ENCODE data around the gene OTX1. TPM values are rescaled to one million over a fixed set of nuclear protein-coding genes. Genes with fewer than 3 reads are reported as not detected.

The OTX1 gene
- total and polyA plus RNA-seq, 5 donors: not detected

- Histone ChIP-seq H3K27me3 (ENCODE audit: control insufficient read depth, insufficient read depth) (no peaks in the 10 kb centered on the region), H3K27ac (ENCODE audit: low read length) (no peak overlapping the region), H3K4me1 (ENCODE audit: control insufficient read depth, insufficient read depth, low read length) (no peaks in the 10 kb centered on the region), H3K4me3 (ENCODE audit: low read length) (no peak overlapping the region), H3K9me3 (ENCODE audit: control insufficient read depth, low read length) (no peaks in the 10 kb centered on the region)
- intact Hi-C loops (cut with DNase I): no loop called here
- 1% methylated on average over 1 of the region's 1 CpG for WGBS
- no peak for ATAC-seq
- DNase-seq: no peak
Measured at GRCh38 chr2:63092857-63093256, 42.2 kb downstream of the OTX1 start.

GRCh38 chr2:63093502-63093901 lies 42.9 kb downstream of the OTX1 start:
- Histone ChIP-seq H3K4me3 (ENCODE audit: low read length) (no peak overlapping the region), H3K27ac (ENCODE audit: low read length) (no peak overlapping the region), H3K27me3 (ENCODE audit: control insufficient read depth, insufficient read depth) (no peaks in the 10 kb centered on the region), H3K4me1 (ENCODE audit: control insufficient read depth, insufficient read depth, low read length) (no peaks in the 10 kb centered on the region), H3K9me3 (ENCODE audit: control insufficient read depth, low read length) (no peaks in the 10 kb centered on the region)
- DNase-seq (no peak), ATAC-seq (no peak)
- 76% methylated on average over 1 of the region's 1 CpG for WGBS
- intact Hi-C loops (cut with DNase I): no loop called here

- no peak for ATAC-seq
- H3K4me3 ChIP-seq (ENCODE audit: low read length): no peak overlapping the region
- H3K27me3 ChIP-seq (ENCODE audit: control insufficient read depth, insufficient read depth): no peaks in the 10 kb centered on the region
- DNase-seq: no peak
- 47% methylated on average over 1 of the region's 1 CpG for WGBS
- intact Hi-C loops (cut with DNase I): no loop called here
- no peak overlapping the region for H3K27ac ChIP-seq (ENCODE audit: low read length)
- no peaks in the 10 kb centered on the region for H3K9me3 ChIP-seq (ENCODE audit: control insufficient read depth, low read length)
- no peaks in the 10 kb centered on the region for H3K4me1 ChIP-seq (ENCODE audit: control insufficient read depth, insufficient read depth, low read length)
Measured at GRCh38 chr2:63096491-63096890, 45.9 kb downstream of the OTX1 start.

DNA sequence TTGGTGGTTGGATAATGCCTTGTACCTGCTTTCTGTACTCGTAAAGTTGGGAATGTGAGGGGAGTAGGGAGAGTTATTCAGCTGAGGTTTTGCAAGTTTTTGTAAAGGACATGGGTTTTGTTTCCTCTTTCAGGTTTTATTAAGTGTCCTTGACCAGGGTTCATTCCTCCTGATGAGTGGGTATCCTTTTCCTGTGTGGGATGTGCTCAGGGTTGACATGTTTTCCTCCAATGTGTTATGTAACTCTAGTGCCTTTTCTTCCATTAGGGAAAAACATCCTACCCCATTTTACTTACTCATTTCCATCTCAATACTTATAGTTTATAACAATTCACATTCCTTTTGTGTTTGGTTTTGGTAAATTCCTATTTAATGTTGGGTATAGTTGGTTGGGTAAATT lies 48.4 kb downstream of the OTX1 start:
- DNase-seq: no peak
- no peak for ATAC-seq
- H3K27ac ChIP-seq (ENCODE audit: low read length): no peak overlapping the region
- H3K9me3 ChIP-seq (ENCODE audit: control insufficient read depth, low read length): no peaks in the 10 kb centered on the region
- no peak overlapping the region for H3K4me3 ChIP-seq (ENCODE audit: low read length)
- H3K4me1 ChIP-seq (ENCODE audit: control insufficient read depth, insufficient read depth, low read length): no peaks in the 10 kb centered on the region
- H3K27me3 ChIP-seq (ENCODE audit: control insufficient read depth, insufficient read depth): no peaks in the 10 kb centered on the region
- intact Hi-C loops (cut with DNase I): no loop called here
- 81% methylated on average over 1 of the region's 1 CpG for WGBS

GRCh38 chr2:63101954-63102353 lies 51.3 kb downstream of the OTX1 start:
- DNase-seq: no peak
- Histone ChIP-seq H3K4me3 (ENCODE audit: low read length) (no peak overlapping the region), H3K27me3 (ENCODE audit: control insufficient read depth, insufficient read depth) (no peaks in the 10 kb centered on the region), H3K27ac (ENCODE audit: low read length) (no peak overlapping the region), H3K9me3 (ENCODE audit: control insufficient read depth, low read length) (peaks cover 3% of the 10 kb centered on the region), H3K4me1 (ENCODE audit: control insufficient read depth, insufficient read depth, low read length) (no peaks in the 10 kb centered on the region)
- intact Hi-C loops (cut with DNase I): no loop called here
- ATAC-seq: no peak
- 80% methylated on average over 2 of the region's 2 CpGs for whole genome bisulfite sequencing

GRCh38 chr2:63104482-63104881 lies 53.9 kb downstream of the OTX1 start:
- DNase-seq: no peak
- ATAC-seq: no peak
- Histone ChIP-seq H3K27me3 (ENCODE audit: control insufficient read depth, insufficient read depth) (no peaks in the 10 kb centered on the region), H3K9me3 (ENCODE audit: control insufficient read depth, low read length) (peaks cover 3% of the 10 kb centered on the region), H3K4me3 (ENCODE audit: low read length) (no peak overlapping the region), H3K4me1 (ENCODE audit: control insufficient read depth, insufficient read depth, low read length) (no peaks in the 10 kb centered on the region), H3K27ac (ENCODE audit: low read length) (no peak overlapping the region)
- intact Hi-C loops (cut with DNase I): no loop called here
- WGBS: 85% methylated on average over 1 of the region's 1 CpG

Data from right cardiac atrium (tissue), 5 donors.